ENCODE data around the gene UNC5B.

UNC5B gene

GRCh38 chr10:71187197-71187596, 25.2 kb upstream of the UNC5B start:
- Histone ChIP-seq H3K9me3 (ENCODE audit: insufficient read depth, low read depth, low read length) (no peaks in the 10 kb centered on the region), H3K23ac (ENCODE audit: low read length) (no peak overlapping the region), H3K9ac (ENCODE audit: low read length) (no peak overlapping the region), H2AK5ac (ENCODE audit: low read length) (no peak overlapping the region), H3K4me1 (ENCODE audit: control insufficient read depth in 1 of 2, insufficient read depth in 2 of 2, low read length in 2 of 2) (no peaks in the 10 kb centered on the region), H3K36me3 (ENCODE audit: control insufficient read depth in 1 of 2, insufficient read depth in 2 of 2, low read length in 2 of 2) (no peaks in the 10 kb centered on the region), H2BK12ac (ENCODE audit: low read length) (no peak overlapping the region), H3K79me2 (ENCODE audit: control insufficient read depth, insufficient read depth, low read length, poor library complexity) (no peaks in the 10 kb centered on the region), H3K27ac (ENCODE audit: low read depth, low read length) (no peak overlapping the region), H3K14ac (ENCODE audit: low read length) (no peak overlapping the region), H2BK5ac (ENCODE audit: low read depth, low read length, poor library complexity) (no peak overlapping the region), H2AFZ (ENCODE audit: insufficient read depth, low read length, poor library complexity) (no peak overlapping the region), H3K18ac (ENCODE audit: low read length) (no peak overlapping the region), H3K4me2 (ENCODE audit: low read length) (no peak overlapping the region), H4K8ac (ENCODE audit: low read depth, low read length) (no peak overlapping the region), H2BK120ac (ENCODE audit: insufficient read depth, low read length, poor library complexity) (no peak overlapping the region), H3K27me3 (ENCODE audit: insufficient read depth, low read length) (no peaks in the 10 kb centered on the region), H4K91ac (ENCODE audit: low read depth, low read length) (no peak overlapping the region), H3K79me1 (ENCODE audit: low read length) (no peaks in the 10 kb centered on the region), H4K12ac (ENCODE audit: low read depth, low read length) (no peak overlapping the region), H3K4me3 (ENCODE audit: low read depth, low read length) (no peak overlapping the region), H3K4ac (ENCODE audit: low read depth, low read length) (no peak overlapping the region)
- WGBS (ENCODE audit: extremely low coverage, insufficient coverage, insufficient read length) = no CpG with 5 or more reads among the region's 11 CpGs
- DNase-seq = no peak

- Histone ChIP-seq H3K23ac (ENCODE audit: low read length) (no peak overlapping the region), H3K9me3 (ENCODE audit: insufficient read depth, low read depth, low read length) (no peaks in the 10 kb centered on the region), H3K9ac (ENCODE audit: low read length) (no peak overlapping the region), H3K27me3 (ENCODE audit: insufficient read depth, low read length) (no peaks in the 10 kb centered on the region), H3K4ac (ENCODE audit: low read depth, low read length) (no peak overlapping the region), H2BK12ac (ENCODE audit: low read length) (no peak overlapping the region), H3K79me1 (ENCODE audit: low read length) (no peaks in the 10 kb centered on the region), H2AFZ (ENCODE audit: insufficient read depth, low read length, poor library complexity) (no peak overlapping the region), H2AK5ac (ENCODE audit: low read length) (no peak overlapping the region), H4K8ac (ENCODE audit: low read depth, low read length) (no peak overlapping the region), H3K4me1 (ENCODE audit: control insufficient read depth in 1 of 2, insufficient read depth in 2 of 2, low read length in 2 of 2) (no peaks in the 10 kb centered on the region), H3K79me2 (ENCODE audit: control insufficient read depth, insufficient read depth, low read length, poor library complexity) (no peaks in the 10 kb centered on the region), H2BK5ac (ENCODE audit: low read depth, low read length, poor library complexity) (no peak overlapping the region), H3K27ac (ENCODE audit: low read depth, low read length) (no peak overlapping the region), H3K36me3 (ENCODE audit: control insufficient read depth in 1 of 2, insufficient read depth in 2 of 2, low read length in 2 of 2) (no peaks in the 10 kb centered on the region), H2BK120ac (ENCODE audit: insufficient read depth, low read length, poor library complexity) (no peak overlapping the region), H4K12ac (ENCODE audit: low read depth, low read length) (no peak overlapping the region), H3K4me2 (ENCODE audit: low read length) (no peak overlapping the region), H3K18ac (ENCODE audit: low read length) (no peak overlapping the region), H3K14ac (ENCODE audit: low read length) (no peak overlapping the region), H4K91ac (ENCODE audit: low read depth, low read length) (no peak overlapping the region), H3K4me3 (ENCODE audit: low read depth, low read length) (no peak overlapping the region)
- no peak for DNase-seq
- WGBS (ENCODE audit: extremely low coverage, insufficient coverage, insufficient read length) = no CpG with 5 or more reads among the region's 3 CpGs
Observed at GRCh38 chr10:71187600-71187999, 24.8 kb upstream of the UNC5B start.

- Histone ChIP-seq H4K12ac (ENCODE audit: low read depth, low read length) (no peak overlapping the region), H2BK120ac (ENCODE audit: insufficient read depth, low read length, poor library complexity) (no peak overlapping the region), H3K23ac (ENCODE audit: low read length) (no peak overlapping the region), H4K91ac (ENCODE audit: low read depth, low read length) (no peak overlapping the region), H3K4me1 (ENCODE audit: control insufficient read depth in 1 of 2, insufficient read depth in 2 of 2, low read length in 2 of 2) (no peaks in the 10 kb centered on the region), H2BK5ac (ENCODE audit: low read depth, low read length, poor library complexity) (no peak overlapping the region), H3K79me1 (ENCODE audit: low read length) (no peaks in the 10 kb centered on the region), H2AFZ (ENCODE audit: insufficient read depth, low read length, poor library complexity) (no peak overlapping the region), H3K4me3 (ENCODE audit: low read depth, low read length) (no peak overlapping the region), H3K9me3 (ENCODE audit: insufficient read depth, low read depth, low read length) (no peaks in the 10 kb centered on the region), H3K4me2 (ENCODE audit: low read length) (no peak overlapping the region), H2BK12ac (ENCODE audit: low read length) (no peak overlapping the region), H3K4ac (ENCODE audit: low read depth, low read length) (no peak overlapping the region), H3K27me3 (ENCODE audit: insufficient read depth, low read length) (no peaks in the 10 kb centered on the region), H3K36me3 (ENCODE audit: control insufficient read depth in 1 of 2, insufficient read depth in 2 of 2, low read length in 2 of 2) (no peaks in the 10 kb centered on the region), H3K27ac (ENCODE audit: low read depth, low read length) (no peak overlapping the region), H3K14ac (ENCODE audit: low read length) (no peak overlapping the region), H4K8ac (ENCODE audit: low read depth, low read length) (no peak overlapping the region), H3K79me2 (ENCODE audit: control insufficient read depth, insufficient read depth, low read length, poor library complexity) (no peaks in the 10 kb centered on the region), H2AK5ac (ENCODE audit: low read length) (no peak overlapping the region), H3K9ac (ENCODE audit: low read length) (no peak overlapping the region), H3K18ac (ENCODE audit: low read length) (no peak overlapping the region)
- DNase-seq = no peak
- WGBS (ENCODE audit: extremely low coverage, insufficient coverage, insufficient read length) = no CpG with 5 or more reads among the region's 1 CpG
Observed at GRCh38 chr10:71188201-71188600, 24.2 kb upstream of the UNC5B start.

- Histone ChIP-seq H2BK12ac (ENCODE audit: low read length) (no peak overlapping the region), H3K4ac (ENCODE audit: low read depth, low read length) (no peak overlapping the region), H2AFZ (ENCODE audit: insufficient read depth, low read length, poor library complexity) (no peak overlapping the region), H3K23ac (ENCODE audit: low read length) (no peak overlapping the region), H4K12ac (ENCODE audit: low read depth, low read length) (no peak overlapping the region), H3K9me3 (ENCODE audit: insufficient read depth, low read depth, low read length) (peaks cover 2% of the 10 kb centered on the region), H3K4me3 (ENCODE audit: low read depth, low read length) (no peak overlapping the region), H3K9ac (ENCODE audit: low read length) (no peak overlapping the region), H4K8ac (ENCODE audit: low read depth, low read length) (no peak overlapping the region), H3K79me2 (ENCODE audit: control insufficient read depth, insufficient read depth, low read length, poor library complexity) (no peaks in the 10 kb centered on the region), H2AK5ac (ENCODE audit: low read length) (no peak overlapping the region), H3K14ac (ENCODE audit: low read length) (no peak overlapping the region), H3K27me3 (ENCODE audit: insufficient read depth, low read length) (no peaks in the 10 kb centered on the region), H3K27ac (ENCODE audit: low read depth, low read length) (no peak overlapping the region), H4K91ac (ENCODE audit: low read depth, low read length) (no peak overlapping the region), H2BK5ac (ENCODE audit: low read depth, low read length, poor library complexity) (no peak overlapping the region), H2BK120ac (ENCODE audit: insufficient read depth, low read length, poor library complexity) (no peak overlapping the region), H3K18ac (ENCODE audit: low read length) (no peak overlapping the region), H3K4me2 (ENCODE audit: low read length) (no peak overlapping the region), H3K79me1 (ENCODE audit: low read length) (no peaks in the 10 kb centered on the region), H3K36me3 (ENCODE audit: control insufficient read depth in 1 of 2, insufficient read depth in 2 of 2, low read length in 2 of 2) (no peaks in the 10 kb centered on the region), H3K4me1 (ENCODE audit: control insufficient read depth in 1 of 2, insufficient read depth in 2 of 2, low read length in 2 of 2) (no peaks in the 10 kb centered on the region)
- DNase-seq = no peak
- no CpG with 5 or more reads among the region's 4 CpGs for WGBS (ENCODE audit: extremely low coverage, insufficient coverage, insufficient read length)
Observed at GRCh38 chr10:71191019-71191418, 21.4 kb upstream of the UNC5B start.
